Measurements from ENCODE around the gene SHB.
A peak's percentile ranks its signal among the peaks of the same experiment; 100 is the strongest.

The SHB gene

DNA sequence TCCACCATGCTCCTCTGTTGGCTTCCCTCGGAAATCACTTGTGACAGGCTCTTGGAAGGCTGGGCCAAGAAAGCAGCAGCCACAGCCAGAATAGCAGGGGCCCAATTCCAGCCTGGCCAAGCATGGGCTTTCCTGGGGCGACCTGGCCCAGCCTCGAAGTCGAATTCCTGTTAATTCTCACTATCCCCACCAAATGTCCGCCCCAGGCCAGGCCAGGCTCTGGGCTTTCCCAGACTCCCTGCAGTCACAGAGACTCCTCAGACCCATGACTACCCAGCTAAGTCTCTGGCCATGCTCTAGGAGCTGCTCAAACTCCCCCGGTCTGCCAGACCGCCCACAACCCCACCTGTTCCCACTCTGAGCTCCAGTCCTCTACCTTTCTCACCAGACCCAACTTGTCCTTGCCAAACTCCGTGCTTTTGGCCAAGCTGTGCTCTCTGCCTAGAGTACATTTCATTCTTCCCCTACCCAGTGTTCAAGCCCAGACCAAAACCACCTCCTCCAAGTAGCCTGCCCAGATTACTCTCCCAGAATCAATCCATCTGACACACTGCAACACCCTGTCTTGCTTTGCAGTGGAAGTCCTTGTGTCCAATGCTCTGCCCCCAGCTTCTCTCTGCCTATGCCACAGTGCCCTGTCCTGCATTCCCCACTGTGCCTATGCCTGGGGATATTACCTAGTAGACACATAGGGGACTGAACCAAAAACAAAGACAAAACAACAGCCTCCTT, 26.2 kb downstream of the SHB start:
- no peak for DNase-seq (ENCODE audit: low read depth, low spot score)

DNA sequence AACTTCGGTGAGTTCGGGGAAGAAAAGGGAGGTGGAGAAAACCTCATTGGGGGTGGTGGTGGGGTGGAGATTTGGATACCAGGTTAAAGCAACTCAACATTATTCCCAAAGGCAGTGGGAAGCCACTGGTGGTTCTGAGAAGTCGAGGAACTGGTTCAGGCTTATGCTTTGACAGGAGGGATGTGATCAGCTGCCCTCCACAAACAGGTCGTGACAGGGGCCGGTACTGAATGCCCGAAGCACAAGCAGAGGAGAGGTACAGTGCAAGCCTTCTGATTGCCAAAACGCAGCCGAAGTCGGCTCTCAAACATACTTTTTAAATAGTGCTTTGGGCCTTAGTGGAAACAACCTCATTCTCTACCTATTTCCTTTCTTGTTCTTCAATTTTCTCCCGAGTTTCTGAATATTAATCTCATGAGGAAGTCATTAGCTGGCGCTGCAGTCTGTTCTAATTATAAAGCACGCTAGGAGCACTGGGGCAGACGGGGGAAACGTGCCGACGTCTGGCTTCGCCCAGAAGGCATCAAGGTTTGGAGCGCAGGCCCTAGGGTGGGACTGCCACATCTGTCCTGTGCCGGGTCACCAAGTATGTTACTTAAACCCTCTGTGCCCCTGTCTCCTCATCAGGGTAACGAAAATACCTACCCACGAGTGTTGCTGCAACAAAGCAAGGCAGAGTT, 27.3 kb downstream of the SHB start:
- DNase-seq (ENCODE audit: low read depth, low spot score): no peak

DNA sequence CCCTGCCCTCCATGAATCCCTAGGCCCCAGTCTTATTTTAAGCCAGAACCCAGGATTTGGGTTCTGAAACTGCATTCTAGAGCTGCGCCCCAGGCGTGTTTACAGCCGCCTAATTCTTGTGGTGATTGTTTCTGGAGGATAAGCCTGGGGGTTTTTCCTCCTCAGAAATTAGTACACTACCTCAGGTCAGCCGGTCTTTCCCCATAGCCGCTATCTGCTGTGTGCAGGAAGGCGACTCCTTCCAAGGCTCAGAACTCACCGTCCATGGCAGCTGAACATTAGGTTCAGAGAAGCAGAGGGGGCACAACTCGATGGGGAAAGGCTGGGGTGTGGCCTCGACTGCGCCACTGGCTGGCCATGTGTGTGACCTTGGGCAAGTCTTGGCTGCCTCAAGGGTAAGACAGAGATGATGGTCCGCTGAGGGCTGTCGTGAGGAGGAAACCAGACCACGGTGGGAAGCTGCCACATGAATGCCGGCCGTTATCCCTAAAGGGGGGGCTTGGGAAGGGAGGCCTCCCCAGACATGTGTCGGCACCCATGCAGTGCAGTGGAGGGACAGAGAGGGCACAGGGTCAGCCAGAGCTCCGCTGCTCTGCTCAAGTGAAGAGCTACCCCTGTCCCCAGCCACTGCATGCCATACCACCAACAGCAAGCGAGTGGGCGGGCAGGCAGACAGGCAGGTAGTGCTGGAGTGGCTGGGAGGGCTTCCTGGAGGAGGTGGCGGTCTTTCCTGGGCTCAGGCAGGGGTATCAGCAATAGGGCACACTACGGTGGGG, 28.9 kb downstream of the SHB start:
- no peak for DNase-seq (ENCODE audit: low read depth, low spot score)

DNA sequence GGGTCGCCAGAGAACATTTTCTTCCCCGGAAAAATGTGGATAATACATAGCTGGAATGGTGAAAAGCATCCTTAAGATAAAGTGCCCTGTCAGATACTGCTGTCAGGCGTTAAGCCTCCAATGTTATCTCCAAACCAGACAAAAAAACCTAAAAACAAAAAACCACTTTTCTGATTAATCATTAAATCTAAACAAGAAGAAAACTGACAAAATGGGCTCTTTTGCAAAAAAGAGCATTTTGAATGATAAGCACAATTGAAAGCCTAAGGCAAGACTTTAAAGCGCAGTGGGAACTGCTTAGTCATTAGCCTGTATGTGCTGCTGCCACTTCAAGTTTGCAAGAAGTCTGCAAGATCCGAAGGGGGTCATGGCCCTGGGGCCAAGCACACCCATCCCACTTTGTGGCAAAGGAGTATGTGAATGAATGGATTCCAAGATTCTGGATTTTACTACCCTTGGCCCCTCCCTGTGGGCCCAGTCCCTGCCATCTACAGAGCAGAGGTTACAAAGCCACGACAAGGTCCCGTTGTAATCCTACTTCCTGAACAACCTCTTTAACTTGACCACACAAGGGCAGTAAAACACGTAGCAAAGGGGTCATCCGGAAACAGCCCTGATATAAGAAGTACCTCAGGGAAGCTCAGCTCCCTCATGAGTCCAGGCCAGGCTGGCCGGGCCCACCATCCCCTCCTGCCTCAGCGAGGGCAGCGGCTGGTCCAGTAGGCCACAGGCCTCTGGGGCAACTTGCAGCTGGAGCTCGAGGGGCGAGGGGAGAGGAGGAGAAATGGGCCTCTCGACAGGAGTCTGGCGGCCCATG, 29.7 kb downstream of the SHB start:
- no peak for DNase-seq (ENCODE audit: low read depth, low spot score)

DNA sequence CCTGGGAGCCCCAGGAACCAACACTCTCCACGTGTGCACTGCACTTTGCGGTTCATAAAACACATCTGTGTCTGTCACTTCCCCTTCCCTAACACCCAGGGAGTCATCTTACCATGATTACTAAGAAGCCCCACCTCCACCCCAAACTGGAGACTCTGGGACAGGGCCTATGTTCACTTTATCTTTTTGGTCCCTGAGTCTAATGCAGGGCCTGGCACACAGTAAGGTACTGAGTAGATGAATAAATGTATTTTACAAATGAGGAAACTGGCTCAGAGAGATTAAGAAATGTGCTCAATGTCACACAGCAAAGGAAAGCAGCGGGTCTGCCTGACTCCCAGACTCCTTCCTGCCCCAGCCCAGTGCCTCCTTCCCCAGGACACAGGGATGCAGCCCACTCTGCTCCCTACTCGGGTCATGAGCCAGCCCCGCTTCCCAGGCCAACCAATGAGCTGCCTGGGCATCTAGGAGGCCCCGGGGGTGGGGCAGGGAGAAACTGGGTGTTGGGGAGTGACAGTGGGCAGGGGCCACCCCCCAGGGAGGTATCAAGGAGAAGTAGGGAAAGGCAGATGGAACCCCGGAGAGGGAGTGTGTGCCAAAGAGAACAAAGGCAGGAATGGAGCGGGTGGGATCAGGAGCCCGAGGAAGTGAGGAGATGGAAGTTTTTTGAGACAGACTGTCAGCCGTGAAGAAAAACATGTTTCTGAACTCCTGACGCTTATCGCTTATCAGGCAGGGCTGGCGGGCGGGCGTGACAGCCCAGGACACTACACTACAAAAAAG, 30.5 kb downstream of the SHB start:
- DNase-seq (ENCODE audit: low read depth, low spot score): no peak

DNA sequence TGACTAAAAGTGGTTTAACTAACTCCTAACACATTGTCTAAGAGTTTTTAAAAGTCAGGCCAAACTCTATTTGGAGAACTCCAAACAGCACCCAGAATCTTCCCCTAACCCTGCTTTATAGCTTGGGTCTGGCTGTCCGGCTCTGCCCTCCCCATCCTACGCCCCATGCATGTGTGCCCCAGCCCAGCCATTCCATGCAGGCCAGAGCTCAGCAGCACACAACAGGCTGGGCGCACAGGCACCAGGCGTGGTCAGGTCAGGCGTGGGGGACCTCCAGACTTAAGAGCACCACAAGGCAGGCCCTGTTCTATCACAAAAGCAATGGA, 31.1 kb downstream of the SHB start:
- DNase-seq (ENCODE audit: low read depth, low spot score): no peak

DNA sequence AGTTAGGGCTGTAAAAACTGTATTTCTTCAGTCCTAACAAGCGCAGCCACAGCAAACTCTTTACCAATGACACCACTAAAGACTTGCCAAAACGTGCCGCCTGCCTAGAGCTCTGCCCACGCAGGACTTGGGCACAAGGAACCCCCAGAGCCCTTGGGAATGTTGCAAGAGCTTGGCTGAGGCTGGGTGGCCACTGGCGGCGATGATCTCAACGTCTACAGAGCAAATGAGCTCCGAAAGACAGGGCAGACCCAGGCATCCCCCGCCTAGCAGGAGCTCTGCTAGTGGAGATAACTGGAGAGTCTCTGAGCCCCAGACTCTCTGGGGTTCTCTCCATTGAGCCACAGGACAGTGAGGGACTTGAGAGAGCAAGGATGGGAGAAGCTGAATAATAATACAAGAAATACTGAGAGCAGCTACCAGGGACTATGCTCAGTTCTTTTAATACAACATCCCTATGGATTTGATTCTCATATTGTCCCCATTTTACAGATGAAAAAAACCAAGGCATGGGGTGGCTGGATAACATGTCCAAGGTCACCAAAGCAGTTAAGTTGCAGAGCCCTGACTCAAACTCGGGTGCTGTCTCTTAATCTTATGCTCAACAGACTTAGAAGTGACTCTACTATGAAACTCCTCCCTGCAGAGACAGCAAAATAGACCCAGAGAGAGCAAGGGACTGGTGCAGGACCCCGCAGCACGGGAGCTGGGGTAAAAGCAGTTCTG, 32.5 kb downstream of the SHB start:
- no peak for DNase-seq (ENCODE audit: low read depth, low spot score)

DNA sequence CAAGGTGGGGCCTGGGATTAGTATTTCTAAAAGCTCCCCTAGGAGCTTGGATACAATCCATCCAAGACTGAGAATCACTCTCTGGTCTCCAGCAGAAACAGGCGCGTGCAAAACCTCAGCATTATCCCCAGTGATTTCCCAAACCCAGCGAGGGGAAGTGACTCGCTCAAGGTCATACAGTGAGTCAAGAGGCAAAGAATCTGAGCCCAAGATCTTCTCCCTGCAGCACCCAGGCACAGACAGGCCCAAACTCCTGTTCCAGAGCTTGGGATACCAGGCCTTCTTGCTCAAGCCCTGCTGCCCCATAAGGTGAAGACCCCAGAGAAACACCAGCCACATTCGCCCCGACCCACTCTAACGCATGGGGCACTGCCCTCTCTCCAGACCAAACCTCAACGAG, 33.2 kb downstream of the SHB start:
- no peak for DNase-seq (ENCODE audit: low read depth, low spot score)

DNA sequence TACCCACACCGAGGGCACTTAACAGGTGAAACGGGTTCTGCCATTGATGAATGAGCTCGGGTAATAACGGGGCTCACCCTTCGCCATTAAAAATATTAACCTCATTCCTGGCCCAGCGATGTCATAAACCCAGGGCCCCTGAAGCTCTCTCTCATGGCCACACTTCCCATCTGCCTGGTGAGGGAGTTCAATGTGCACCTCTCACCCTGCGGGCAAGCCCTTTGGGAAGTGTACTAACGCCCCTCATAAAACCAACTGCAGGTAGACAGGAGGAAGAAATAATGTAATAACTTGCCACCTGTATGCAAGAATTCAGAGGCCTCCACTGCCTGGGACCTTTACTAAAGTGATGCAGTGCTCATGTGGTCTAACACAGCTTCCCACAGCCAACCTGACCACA, 35.1 kb downstream of the SHB start:
- DNase-seq (ENCODE audit: low read depth, low spot score): no peak

DNA sequence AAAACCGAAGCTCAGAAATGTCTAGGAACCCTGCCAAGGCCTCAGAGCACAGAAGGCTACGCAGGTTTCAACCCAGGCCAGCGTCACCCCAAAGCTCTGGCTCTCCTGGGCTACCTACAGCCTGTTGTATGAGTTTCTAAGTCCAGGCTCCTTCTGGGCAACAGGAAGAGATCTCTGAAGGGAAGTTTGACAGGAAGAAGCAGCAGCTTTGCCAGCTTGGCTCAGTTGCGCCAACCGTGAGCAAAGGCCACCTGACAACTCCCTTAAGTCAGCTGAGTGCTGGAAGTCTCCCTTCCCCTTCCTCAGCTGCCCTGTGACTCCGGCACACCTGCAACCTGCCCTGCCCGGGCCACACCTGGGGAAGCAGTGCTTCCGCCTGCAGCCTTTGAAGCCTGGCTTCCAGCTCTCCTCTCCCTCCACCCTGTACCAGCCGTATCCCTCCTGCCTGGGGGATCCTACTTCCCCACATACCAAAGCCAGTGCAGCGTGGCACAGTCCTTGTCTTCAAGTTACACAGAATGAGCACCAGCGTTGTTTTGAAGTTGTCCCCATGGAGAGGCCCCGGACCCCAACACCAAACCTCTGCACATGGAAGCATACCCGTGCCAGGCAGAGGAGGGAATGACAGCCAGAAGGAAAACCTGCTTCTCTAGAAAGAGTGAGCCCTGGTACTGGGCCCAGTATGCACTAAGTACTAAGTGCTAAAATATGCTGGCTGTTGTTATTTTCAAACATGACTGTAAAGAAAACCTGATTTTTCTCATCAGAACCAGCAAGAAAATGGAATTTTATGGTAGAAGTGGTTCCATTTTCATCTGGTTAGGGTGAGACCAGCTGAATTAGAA, 36.5 kb downstream of the SHB start:
- no peak for DNase-seq (ENCODE audit: low read depth, low spot score)

DNA sequence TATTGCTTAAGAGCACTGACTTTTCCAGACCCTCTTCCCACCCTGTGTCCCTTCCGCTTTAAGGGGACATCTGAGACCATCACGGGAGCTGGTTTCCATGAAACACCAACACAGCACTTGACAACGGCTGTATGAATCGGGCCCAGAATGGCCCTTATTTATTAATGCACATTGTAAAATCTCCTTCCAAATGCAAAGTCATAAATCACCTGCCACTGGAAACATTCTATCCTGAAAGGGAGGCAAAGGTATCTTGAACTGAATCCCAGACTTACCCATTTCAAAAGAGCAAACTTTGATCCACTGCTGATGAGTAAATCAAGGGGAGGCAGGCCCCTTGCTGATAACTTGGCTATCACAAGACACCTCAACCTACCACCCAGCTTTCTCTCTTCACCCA, 37.4 kb downstream of the SHB start:
- DNase-seq (ENCODE audit: low read depth, low spot score): no peak

DNA sequence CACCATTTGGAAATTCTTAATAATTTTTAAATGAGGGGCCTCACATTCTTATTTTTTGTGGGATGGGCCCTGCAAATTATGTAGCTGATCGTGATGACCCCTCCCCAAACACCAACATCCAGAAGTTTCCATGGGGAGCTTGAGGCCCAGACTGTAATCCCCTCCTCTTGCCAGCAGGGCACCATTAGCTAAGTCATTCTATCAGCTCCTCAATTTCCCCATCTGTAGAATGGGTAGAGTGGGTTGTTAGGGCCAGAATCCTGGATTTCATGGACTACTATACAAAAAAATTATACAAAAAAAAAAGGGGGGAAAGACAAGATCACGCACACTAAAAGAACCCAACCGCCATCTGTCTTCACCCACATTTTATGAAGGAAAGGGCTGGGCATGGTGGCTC, 38.4 kb downstream of the SHB start:
- no peak for DNase-seq (ENCODE audit: low read depth, low spot score)

DNA sequence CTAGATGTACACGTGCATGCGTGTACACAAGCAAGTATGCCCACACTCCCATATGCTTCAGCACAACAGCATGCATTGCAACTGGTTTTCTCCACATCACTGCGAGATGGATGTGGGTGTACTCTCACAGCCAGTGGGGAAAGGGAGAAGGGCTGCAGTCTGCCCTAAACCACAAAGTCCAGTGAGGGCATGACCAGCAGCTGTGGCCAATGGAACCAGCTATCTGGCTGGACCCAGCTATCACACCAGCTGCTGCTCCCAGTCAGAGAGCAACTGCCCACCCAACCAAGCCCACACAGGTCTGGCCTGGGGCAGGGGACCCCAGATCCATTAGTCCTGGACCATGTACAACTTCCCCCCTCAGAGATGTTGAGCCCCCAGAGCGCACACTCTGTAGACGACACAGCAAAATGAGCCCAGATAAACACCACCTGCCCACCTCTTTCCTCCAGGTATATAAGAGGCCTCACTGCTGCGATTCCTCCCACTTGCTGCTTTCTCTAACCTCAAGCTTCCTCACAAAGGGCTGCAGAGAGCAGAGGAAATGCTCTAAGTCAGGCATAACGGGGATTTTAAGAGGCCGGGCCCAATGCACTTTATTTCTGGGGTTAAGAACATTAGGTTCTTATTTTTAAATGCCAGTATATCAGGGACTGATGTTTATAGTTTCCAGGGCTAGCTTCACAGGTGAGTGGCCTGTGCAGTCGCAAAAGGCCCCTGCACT, 39.0 kb downstream of the SHB start:
- DNase-seq (ENCODE audit: low read depth, low spot score): no peak

DNA sequence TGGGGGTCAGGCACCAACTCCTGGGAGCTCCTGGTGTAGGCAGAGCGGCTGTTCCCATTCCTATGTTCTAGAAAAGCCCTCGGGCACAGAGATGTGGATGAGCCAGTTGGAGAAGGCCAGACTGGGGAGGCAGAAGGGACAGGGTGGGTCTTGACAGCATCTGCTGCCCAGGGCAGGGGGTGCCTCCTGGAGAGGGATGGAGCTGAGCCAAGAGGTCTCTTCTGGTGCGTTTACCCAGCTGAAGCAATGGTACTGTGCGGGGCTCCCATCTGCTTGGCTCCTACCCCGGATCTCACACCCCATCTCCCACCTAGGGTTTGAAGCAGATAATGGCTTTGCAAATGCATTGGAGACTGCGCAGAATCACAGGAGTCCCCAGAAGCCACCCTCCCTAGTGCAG, 41.3 kb downstream of the SHB start:
- DNase-seq (ENCODE audit: low read depth, low spot score): no peak

DNA sequence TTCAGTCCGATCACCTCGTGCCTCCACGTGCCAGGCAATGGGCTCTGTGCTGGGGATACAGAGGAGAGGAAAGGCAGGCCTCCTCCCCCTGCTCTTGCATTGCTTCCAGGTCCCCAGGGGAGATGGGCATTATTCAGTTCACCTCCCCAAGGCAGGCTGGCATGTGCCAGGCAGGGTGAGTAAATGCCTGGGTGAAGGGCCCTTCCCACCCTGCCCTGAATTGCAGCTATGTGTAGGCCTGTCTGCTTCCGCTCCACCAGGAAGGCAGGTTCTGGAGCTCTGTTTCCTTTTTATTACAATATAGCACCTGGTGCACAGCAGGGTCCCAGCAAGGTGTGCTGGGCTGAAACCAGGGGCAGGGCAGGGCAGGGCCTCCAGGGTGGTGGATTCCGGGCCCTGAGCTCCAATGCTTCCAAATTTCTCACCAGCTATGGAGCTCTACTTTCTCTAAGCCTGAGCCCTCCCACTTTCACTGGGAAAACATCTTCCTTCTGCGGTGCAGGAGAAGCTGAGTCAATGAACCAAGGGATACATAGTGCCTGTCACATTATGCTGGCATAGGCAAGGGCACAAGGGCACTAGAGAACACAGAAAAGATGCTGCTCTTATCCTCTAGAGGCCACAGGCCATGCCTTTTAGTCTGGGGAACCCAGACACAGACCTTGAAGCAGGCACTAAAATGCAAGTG, 42.0 kb downstream of the SHB start:
- no peak for DNase-seq (ENCODE audit: low read depth, low spot score)

DNA sequence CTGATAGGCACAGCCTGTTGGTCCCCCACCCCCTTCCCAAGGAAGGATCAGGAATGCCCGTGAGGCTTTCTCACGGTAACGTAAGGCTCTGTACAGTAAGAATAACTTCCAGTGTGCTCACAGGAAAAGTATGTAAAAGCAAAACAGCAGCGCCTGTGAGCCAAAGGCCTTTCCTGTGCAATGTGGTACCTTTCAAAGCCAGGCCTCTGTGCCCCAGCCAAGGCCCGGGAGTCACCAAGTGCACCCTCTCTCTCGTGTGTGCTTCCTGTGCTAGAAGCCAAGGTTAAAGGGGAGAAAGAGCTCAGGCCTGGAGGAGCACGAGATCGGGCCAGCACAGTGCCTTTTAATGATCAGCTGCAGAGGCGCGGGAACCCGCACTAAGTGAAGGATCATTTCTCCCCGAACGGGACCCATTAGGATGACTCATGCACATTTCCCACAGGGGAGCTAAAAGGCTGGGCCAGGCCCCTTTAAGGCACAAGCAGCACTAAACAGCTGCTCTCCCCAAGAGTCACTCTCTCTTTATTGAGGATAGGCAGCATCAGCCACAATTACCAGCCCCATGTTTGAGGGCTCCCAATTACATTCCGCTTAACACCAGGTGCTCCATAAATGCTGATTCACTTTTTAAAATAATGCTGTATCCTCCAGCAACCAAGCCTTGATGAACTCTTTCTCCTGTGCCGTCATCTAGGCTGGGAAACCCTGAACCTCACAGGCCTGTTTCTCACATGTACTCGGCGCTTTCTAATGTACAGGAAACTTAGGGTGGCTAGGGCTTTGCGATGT, 42.8 kb downstream of the SHB start:
- peak; percentile 80 for DNase-seq (ENCODE audit: low read depth, low spot score)

DNA sequence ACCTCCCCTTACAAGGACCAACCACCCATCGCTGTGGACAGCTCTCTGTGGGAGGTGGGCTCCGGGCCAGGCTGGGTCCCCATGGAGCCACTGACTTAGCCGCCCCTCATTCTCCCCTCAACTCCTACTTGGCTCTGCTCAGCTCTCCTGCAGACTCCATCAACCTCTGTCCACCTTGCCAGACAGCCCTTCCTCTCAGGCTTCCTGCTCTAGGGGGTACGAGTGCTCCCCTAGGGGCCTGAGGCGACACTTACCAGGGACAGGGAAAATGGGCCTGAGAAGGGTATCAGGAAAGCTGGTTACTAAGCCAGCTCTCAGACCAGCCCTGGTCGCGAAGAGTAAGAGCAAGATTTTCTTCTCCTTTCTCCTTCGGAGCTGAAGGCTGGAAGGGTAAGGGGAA, 43.9 kb downstream of the SHB start:
- DNase-seq (ENCODE audit: low read depth, low spot score): no peak
